HCT116 (cell line): ENCODE measurements around the gene GRK5. TPM values are rescaled to one million over a fixed set of nuclear protein-coding genes. Genes with fewer than 3 reads are reported as not detected.

Experiments used
- ATAC-seq: fragments of 200-7000 bp; cut with Tn5 transposase; 2 replicates; pipeline ENCODE4 v1.9.1; 2020; ENCODE audit warnings: mild to moderate bottlenecking, moderate library complexity
- BruUV-seq: library from RNA; stranded (reverse); fragments of 400-500 nt; replicated peaks from 2 replicates; lab custom pipeline; 2021; lab: Mats Ljungman, UMichigan
- CTCF ChIA-PET: fragments of 300-600 bp; sonication (Branson Sonifier 250); formaldehyde crosslinking; loops from one replicate; lab custom pipeline; 2021; ENCODE audit warnings: antibody characterized with exemption; lab: Charles Lee
- POLR2A ChIA-PET: fragments of 300-600, 350-600 bp; sonication (Branson Sonifier 250); formaldehyde crosslinking; loops from one replicate; lab custom pipeline; 2021; ENCODE audit warnings: antibody characterized with exemption; lab: Charles Lee
- RAD21 ChIA-PET, 2 experiments: fragments of 300-600 bp; sonication (Branson Sonifier 250); formaldehyde crosslinking; loops; one replicate each; lab custom pipeline; 2023; ENCODE audit warnings: low total read pairs in 2 of 2; ENCODE audit not compliant: uncharacterized antibody in 2 of 2, unreplicated experiment in 2 of 2, low non-redundant PET in 1 of 2; lab: Charles Lee
- DNase-seq: peaks from one replicate; pipeline ENCODE4 v3.0.0-alpha.2; 2010; ENCODE audit warnings: low read depth, low spot score
- H2AFZ ChIP-seq: fragments of 200-600 bp; shearing (Covaris generic), sonication (generic); 2 replicates; pipeline ENCODE4 v1.6.1; 2017; ENCODE audit warnings: low read depth, mixed run types, mixed read lengths, antibody characterized with exemption, low read length; ENCODE audit not compliant: poor library complexity, severe bottlenecking
- H3K27ac ChIP-seq: 2 replicates; pipeline ENCODE4 v1.5.1; 2012; ENCODE audit warnings: low read depth, low read length
- H3K27me3 ChIP-seq: fragments of 200-600 bp; sonication (generic); 2 replicates; pipeline ENCODE4 v1.6.1; 2016; ENCODE audit warnings: mixed run types, low read length, mixed read lengths; ENCODE audit not compliant: insufficient read depth
- H3K36me3 ChIP-seq, 2 experiments: fragments of 200-500 bp in 1 of 2; fragments of 200-600 bp in 1 of 2; sonication (Bioruptor generic) in 1 of 2; sonication (generic) in 1 of 2; 2 replicates each; pipeline versions ENCODE4 v1.5.1 to v1.6.1; 2014 to 2016; ENCODE audit warnings: low read length in 2 of 2, inconsistent platforms in 1 of 2, mixed read lengths in 1 of 2, mixed run types in 1 of 2; ENCODE audit not compliant: insufficient read depth in 2 of 2, control insufficient read depth in 1 of 2
- H3K4me1 ChIP-seq, 2 experiments: fragments of 200-600 bp in 1 of 2; sonication (generic) in 1 of 2; 2 replicates each; pipeline versions ENCODE4 v1.5.1 to v1.6.1; 2012 to 2017; ENCODE audit warnings: low read length in 2 of 2, inconsistent platforms in 1 of 2, mild to moderate bottlenecking in 1 of 2, mixed read lengths in 1 of 2, mixed run types in 1 of 2, moderate library complexity in 1 of 2; ENCODE audit not compliant: insufficient read depth in 2 of 2, control insufficient read depth in 1 of 2
- H3K4me2 ChIP-seq: fragments of 200-600 bp; sonication (generic); 2 replicates; pipeline ENCODE4 v1.6.1; 2017; ENCODE audit warnings: mixed run types, low read length, mixed read lengths
- H3K4me3 ChIP-seq, 2 experiments: fragments of 200-600 bp in 1 of 2; sonication (generic) in 1 of 2; replicated peaks in 1 of 2; 2 replicates each; pipeline ENCODE4 v1.5.1; 2011 to 2016; ENCODE audit warnings: low read length in 2 of 2, control low read depth in 1 of 2, low read depth in 1 of 2, mild to moderate bottlenecking in 1 of 2, mixed read lengths in 1 of 2, mixed run types in 1 of 2
- H3K79me2 ChIP-seq: fragments of 200-600 bp; sonication (generic); 2 replicates; pipeline ENCODE4 v1.6.1; 2017; ENCODE audit warnings: mild to moderate bottlenecking, mixed run types, low read length, moderate library complexity, mixed read lengths; ENCODE audit not compliant: insufficient read depth
- H3K9ac ChIP-seq: fragments of 200-600 bp; sonication (generic); 2 replicates; pipeline ENCODE4 v1.6.1; 2016; ENCODE audit warnings: low read length, mixed read lengths
- H3K9me2 ChIP-seq: fragments of 200-600 bp; sonication (generic), shearing (Covaris generic); 2 replicates; pipeline ENCODE4 v1.6.1; 2017; ENCODE audit warnings: mixed run types, mild to moderate bottlenecking, moderate library complexity; ENCODE audit not compliant: insufficient read depth
- H3K9me3 ChIP-seq, 2 experiments: fragments of 200-500 bp in 1 of 2; fragments of 200-600 bp in 1 of 2; sonication (Bioruptor generic) in 1 of 2; sonication (generic) in 1 of 2; 2 replicates each; pipeline ENCODE4 v1.6.1; 2014 to 2017; ENCODE audit warnings: low read length in 2 of 2, mixed read lengths in 2 of 2, inconsistent platforms in 1 of 2, low read depth in 1 of 2, mild to moderate bottlenecking in 1 of 2, mixed run types in 1 of 2, moderate library complexity in 1 of 2; ENCODE audit not compliant: control insufficient read depth in 1 of 2, insufficient read depth in 1 of 2
- H4K20me1 ChIP-seq: fragments of 200-600 bp; sonication (generic), shearing (Covaris generic); 2 replicates; pipeline ENCODE4 v1.6.1; 2017; ENCODE audit warnings: mixed run types, mild to moderate bottlenecking, moderate library complexity; ENCODE audit not compliant: insufficient read depth
- ATF3 ChIP-seq: IDR thresholded peaks from 2 replicates; pipeline ENCODE4 v1.6.1; 2012
- CBX3 ChIP-seq: IDR thresholded peaks from 2 replicates; pipeline ENCODE4 v1.6.1; 2012; ENCODE audit warnings: low read depth
- CEBPB ChIP-seq: IDR thresholded peaks from 2 replicates; pipeline ENCODE4 v1.6.1; 2012; ENCODE audit warnings: low read depth
- CTCF ChIP-seq, 3 experiments: fragments of 200-600 bp in 1 of 3; sonication (generic) in 1 of 3; IDR thresholded peaks in 2 of 3; conservative IDR thresholded peaks in 1 of 3; 2 replicates each; pipeline ENCODE4 v1.5.1; 2012 to 2017; ENCODE audit warnings: low read depth in 2 of 3, low read length in 2 of 3, antibody characterized with exemption in 1 of 3, borderline replicate concordance in 1 of 3, control low read depth in 1 of 3, mild to moderate bottlenecking in 1 of 3, mixed read lengths in 1 of 3, mixed run types in 1 of 3, moderate library complexity in 1 of 3; ENCODE audit not compliant: insufficient read depth in 1 of 3
- EGR1 ChIP-seq: IDR thresholded peaks from 2 replicates; pipeline ENCODE4 v1.6.1; 2012; ENCODE audit warnings: low read depth
- ELF1 ChIP-seq: IDR thresholded peaks from 2 replicates; pipeline ENCODE4 v1.6.1; 2012; ENCODE audit warnings: low read depth, borderline replicate concordance
- EZH2 ChIP-seq: fragments of 200-600 bp; sonication (generic); IDR thresholded peaks from 2 replicates; pipeline ENCODE4 v1.6.1; 2017; ENCODE audit warnings: antibody characterized with exemption, mixed run types
- EZH2phosphoT487 ChIP-seq: fragments of 200-600 bp; IDR thresholded peaks from 2 replicates; pipeline ENCODE4 v1.6.1; 2018; ENCODE audit warnings: antibody characterized with exemption, borderline replicate concordance
- FOSL1 ChIP-seq: IDR thresholded peaks from 2 replicates; pipeline ENCODE4 v1.6.1; 2012; ENCODE audit warnings: low read depth
- JUND ChIP-seq: IDR thresholded peaks from 2 replicates; pipeline ENCODE4 v1.6.1; 2012
- MAX ChIP-seq: IDR thresholded peaks from 2 replicates; pipeline ENCODE4 v1.6.1; 2012
- POLR2AphosphoS5 ChIP-seq: IDR thresholded peaks from 2 replicates; pipeline ENCODE4 v1.6.1; 2011; ENCODE audit warnings: mild to moderate bottlenecking, low read depth, low read length, moderate library complexity
- RAD21 ChIP-seq: IDR thresholded peaks from 2 replicates; pipeline ENCODE4 v1.6.1; 2012; ENCODE audit warnings: low read depth, mild to moderate bottlenecking
- SIN3A ChIP-seq: IDR thresholded peaks from 2 replicates; pipeline ENCODE4 v1.6.1; 2012; ENCODE audit warnings: low read depth
- SP1 ChIP-seq: IDR thresholded peaks from 2 replicates; pipeline ENCODE4 v1.6.1; 2012; ENCODE audit warnings: low read depth
- SRF ChIP-seq: IDR thresholded peaks from 2 replicates; pipeline ENCODE4 v1.6.1; 2012; ENCODE audit warnings: low read depth
- YY1 ChIP-seq: IDR thresholded peaks from 2 replicates; pipeline ENCODE4 v1.6.1; 2011; ENCODE audit warnings: low read length, low read depth, moderate library complexity, mild to moderate bottlenecking; ENCODE audit not compliant: insufficient replicate concordance; ENCODE audit errors: extremely low read depth
- ZBTB33 ChIP-seq: IDR thresholded peaks from 2 replicates; pipeline ENCODE4 v1.6.1; 2011; ENCODE audit warnings: mild to moderate bottlenecking, low read length, moderate library complexity; ENCODE audit not compliant: insufficient replicate concordance; ENCODE audit errors: extremely low read depth
- ZFX ChIP-seq: fragments of 450-650 bp; IDR thresholded peaks from 2 replicates; pipeline ENCODE4 v1.6.1; 2017
- intact Hi-C: fragments of 100-400 bp; cut with micrococcal nuclease; formaldehyde crosslinking; loops from 2 replicates; pipeline ENCODE4 v1.10.0; 2022
- total RNA-seq: library from RNA; stranded (reverse); gene quantifications from one replicate; pipeline ENCODE4 v1.2.1, GENCODE V29; 2021; ENCODE audit not compliant: unreplicated experiment

The GRK5 gene
- total RNA-seq, 1 experiment from 2014 or later = 7.3 TPM

GRCh38 chr10:119303886-119304285 is 96.5 kb downstream of the GRK5 start:
- Histone ChIP-seq H3K9me2 (no peaks in the 10 kb centered on the region), H3K4me1 (peaks cover 32 to 83% of the 10 kb centered on the region in 2 experiments), H3K4me3 (no peak overlapping the region), H3K27ac (no peak overlapping the region), H4K20me1 (no peaks in the 10 kb centered on the region), H2AFZ (no peak overlapping the region), H3K9me3 (no peaks in the 10 kb centered on the region), H3K79me2 (no peaks in the 10 kb centered on the region), H3K27me3 (no peaks in the 10 kb centered on the region), H3K36me3 (no peaks in the 10 kb centered on the region), H3K9ac (no peak overlapping the region), H3K4me2 (peak overlapping the region; percentile 59)
- intact Hi-C loops = no loop called here
- ChIA-PET POLR2A (no interaction called here), CTCF (no interaction called here), RAD21 (interaction anchor here in 1 of 2 experiments (0.6 kb wide), 1 partner anchor 50 kb away, joined by 3 read pairs; no protein-coding TSS in a partner anchor)
- DNase-seq = no peak
- no peak for TF ChIP-seq EGR1
- TF ChIP-seq JUND = no peak
- no peak for TF ChIP-seq RAD21
- TF ChIP-seq CTCF (IDR thresholded peaks at IDR 0.05 in 2 of 3, conservative IDR thresholded peaks at IDR 0.05 in 1 of 3; ENCODE audit: borderline replicate concordance in 1 of 3, insufficient read depth in 1 of 3, low read depth in 2 of 3, low read length in 2 of 3) = no peak
- TF ChIP-seq SIN3A = no peak
- no peak for TF ChIP-seq POLR2AphosphoS5
- TF ChIP-seq FOSL1 = no peak
- TF ChIP-seq ELF1 = no peak
- no peak for TF ChIP-seq SP1
- no peak for TF ChIP-seq CEBPB
- TF ChIP-seq SRF = no peak
- no peak for TF ChIP-seq ATF3
- no peak for TF ChIP-seq ZBTB33
- TF ChIP-seq YY1 = no peak
- TF ChIP-seq MAX = no peak
- TF ChIP-seq EZH2phosphoT487 = no peak
- TF ChIP-seq ZFX = no peak
- TF ChIP-seq EZH2 = no peak
- no peak for TF ChIP-seq CBX3
- no peak for ATAC-seq
- no TSS peak for BruUV-seq
